Measurements from ENCODE around the gene BLCAP.

Gene BLCAP

GRCh38 chr20:37518059-37518458, 9.6 kb downstream of the BLCAP start:
- no peak for DNase-seq

- DNase-seq = no peak
Observed at GRCh38 chr20:37516811-37517750, 10.6 kb downstream of the BLCAP start.

- no peak for DNase-seq
Observed at GRCh38 chr20:37515876-37516275, 11.8 kb downstream of the BLCAP start.

GRCh38 chr20:37513779-37514359, 13.8 kb downstream of the BLCAP start:
- no peak for DNase-seq

GRCh38 chr20:37511610-37512275, 15.9 kb downstream of the BLCAP start:
- no peak for DNase-seq

- no peak for DNase-seq
Observed at GRCh38 chr20:37510226-37510625, 17.4 kb downstream of the BLCAP start.

GRCh38 chr20:37506152-37506725, 21.4 kb downstream of the BLCAP start:
- DNase-seq = no peak

GRCh38 chr20:37505263-37506151, 22.2 kb downstream of the BLCAP start:
- no peak for DNase-seq

GRCh38 chr20:37504404-37505096, 23.1 kb downstream of the BLCAP start:
- peak in 2 of 58 donors; percentile 8 to 10 for DNase-seq

- no peak for DNase-seq
Observed at GRCh38 chr20:37503256-37503927, 24.3 kb downstream of the BLCAP start.

GRCh38 chr20:37502654-37503053, 25.0 kb downstream of the BLCAP start:
- DNase-seq = no peak

GRCh38 chr20:37501940-37502339, 25.7 kb downstream of the BLCAP start:
- DNase-seq = no peak

GRCh38 chr20:37500311-37500710, 27.4 kb downstream of the BLCAP start:
- DNase-seq = no peak

GRCh38 chr20:37498066-37498665, 29.5 kb downstream of the BLCAP start:
- DNase-seq = no peak

GRCh38 chr20:37494796-37495195, 32.9 kb downstream of the BLCAP start:
- no peak for DNase-seq

GRCh38 chr20:37494301-37494700, 33.4 kb downstream of the BLCAP start:
- DNase-seq = no peak

- DNase-seq = no peak
Observed at GRCh38 chr20:37492945-37493344, 34.7 kb downstream of the BLCAP start.

GRCh38 chr20:37492096-37492625, 35.5 kb downstream of the BLCAP start:
- DNase-seq = no peak

All from anterior cingulate cortex (tissue), 58 donors.